ENCODE results near the gene CRYL1. TPM values are rescaled to one million over a fixed set of nuclear protein-coding genes. Genes with fewer than 3 reads are reported as not detected.

The CRYL1 gene
- total RNA-seq, 1 experiment from 2014 or later, result 3.7 TPM

DNA sequence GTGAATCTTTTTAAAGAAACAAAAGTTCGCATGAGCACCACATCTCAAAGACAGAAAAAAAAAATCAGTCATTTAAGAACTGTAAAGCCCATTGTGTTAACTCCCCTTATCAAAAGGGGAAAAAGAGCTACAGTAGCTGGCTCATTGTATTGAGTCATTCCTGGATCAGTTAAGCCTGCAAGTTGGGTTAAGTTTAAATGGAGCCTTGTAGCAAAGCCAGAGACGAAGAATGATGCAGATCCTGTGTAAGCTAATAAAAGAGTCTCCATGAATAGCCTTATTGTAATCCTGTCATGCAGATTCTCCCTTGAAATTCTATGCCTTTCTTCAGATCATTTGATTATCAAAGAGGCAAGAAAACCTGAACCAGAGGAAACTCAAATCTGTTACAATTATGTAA is 83.8 kb downstream of the CRYL1 start:
- no peak overlapping the region for H4K5ac ChIP-seq (ENCODE audit: insufficient read length, low read depth, low read length)
- H3K4me2 ChIP-seq (ENCODE audit: insufficient read depth, insufficient read length, low read length), result no peak overlapping the region
- H2BK5ac ChIP-seq (ENCODE audit: insufficient read length, low read length), result no peak overlapping the region
- peaks cover 0 to 14% (median 0%) of the 10 kb centered on the region in 3 experiments; a peak in 1 of 7 replicates for H3K36me3 Mint-ChIP-seq (ENCODE audit: insufficient read depth in 1 of 3, low read depth in 3 of 3)
- no peaks in the 10 kb centered on the region for H3K79me1 ChIP-seq (ENCODE audit: insufficient read depth, low read depth, low read length, poor library complexity, severe bottlenecking)
- no peak overlapping the region for H2BK12ac ChIP-seq (ENCODE audit: insufficient read length, low read depth, low read length)
- H3T11ph ChIP-seq (ENCODE audit: low read length), result no peak overlapping the region
- H2AK5ac ChIP-seq (ENCODE audit: insufficient read length, low read length), result no peak overlapping the region
- H3K14ac ChIP-seq (ENCODE audit: insufficient read depth, low read length), result no peak overlapping the region
- peak overlapping the region in 1 of 3 experiments; percentile 63; a peak in 2 of 7 replicates for H3K27ac Mint-ChIP-seq
- no peaks in the 10 kb centered on the region for H3K79me2 ChIP-seq (ENCODE audit: insufficient read depth, low read length)
- H3K18ac ChIP-seq (ENCODE audit: insufficient read length, low read depth, low read length), result no peak overlapping the region
- H4K91ac ChIP-seq (ENCODE audit: insufficient read length, low read depth, low read length), result no peak overlapping the region
- H3K9me3 ChIP-seq (ENCODE audit: control insufficient read depth, low read depth, low read length), result no peaks in the 10 kb centered on the region
- H3K23me2 ChIP-seq (ENCODE audit: insufficient read length, low read depth, low read length, poor library complexity, severe bottlenecking), result no peaks in the 10 kb centered on the region
- no CpG with 5 or more reads among the region's 2 CpGs for WGBS (ENCODE audit: extremely low coverage, insufficient read length, low lambda C conversion rate)
- no peak overlapping the region for H3K27ac ChIP-seq (ENCODE audit: insufficient read length, low read depth, low read length)
- no peak overlapping the region for H4K8ac ChIP-seq (replicated peaks; ENCODE audit: insufficient read length, low read depth, low read length)
- peaks cover 23 to 31% of the 10 kb centered on the region in 2 experiments for H3K4me1 Mint-ChIP-seq
- no peak for DNase-seq
- no peak overlapping the region for H2BK15ac ChIP-seq (ENCODE audit: low read depth, low read length)
- H3K23ac ChIP-seq (ENCODE audit: insufficient read length, low read depth, low read length), result no peak overlapping the region
- peaks cover 3% of the 10 kb centered on the region; the same call in 1 of the 2 replicates for H3K4me1 ChIP-seq (ENCODE audit: insufficient read depth, low read length)
- H2AFZ ChIP-seq (ENCODE audit: low read length), result no peak overlapping the region
- TF ChIP-seq, protein P1, sequence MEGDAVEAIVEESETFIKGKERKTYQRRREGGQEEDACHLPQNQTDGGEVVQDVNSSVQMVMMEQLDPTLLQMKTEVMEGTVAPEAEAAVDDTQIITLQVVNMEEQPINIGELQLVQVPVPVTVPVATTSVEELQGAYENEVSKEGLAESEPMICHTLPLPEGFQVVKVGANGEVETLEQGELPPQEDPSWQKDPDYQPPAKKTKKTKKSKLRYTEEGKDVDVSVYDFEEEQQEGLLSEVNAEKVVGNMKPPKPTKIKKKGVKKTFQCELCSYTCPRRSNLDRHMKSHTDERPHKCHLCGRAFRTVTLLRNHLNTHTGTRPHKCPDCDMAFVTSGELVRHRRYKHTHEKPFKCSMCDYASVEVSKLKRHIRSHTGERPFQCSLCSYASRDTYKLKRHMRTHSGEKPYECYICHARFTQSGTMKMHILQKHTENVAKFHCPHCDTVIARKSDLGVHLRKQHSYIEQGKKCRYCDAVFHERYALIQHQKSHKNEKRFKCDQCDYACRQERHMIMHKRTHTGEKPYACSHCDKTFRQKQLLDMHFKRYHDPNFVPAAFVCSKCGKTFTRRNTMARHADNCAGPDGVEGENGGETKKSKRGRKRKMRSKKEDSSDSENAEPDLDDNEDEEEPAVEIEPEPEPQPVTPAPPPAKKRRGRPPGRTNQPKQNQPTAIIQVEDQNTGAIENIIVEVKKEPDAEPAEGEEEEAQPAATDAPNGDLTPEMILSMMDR (conservative IDR thresholded peaks at IDR 0.05), result no peak
- H4K20me1 ChIP-seq (ENCODE audit: control insufficient read depth, insufficient read depth, insufficient read length), result no peaks in the 10 kb centered on the region
- H3K4ac ChIP-seq (ENCODE audit: low read depth, low read length), result no peak overlapping the region
- no peak overlapping the region for H2BK20ac ChIP-seq (ENCODE audit: low read depth, low read length, poor library complexity, severe bottlenecking)
- no peak overlapping the region for H3K4me3 Mint-ChIP-seq
- H3K27me3 ChIP-seq (ENCODE audit: insufficient read depth, low read length), result no peaks in the 10 kb centered on the region
- H2BK120ac ChIP-seq (ENCODE audit: low read depth, low read length, poor library complexity, severe bottlenecking), result no peak overlapping the region
- peaks cover 14 to 15% of the 10 kb centered on the region in 2 experiments; a peak in 3 of 5 replicates for H3K9me3 Mint-ChIP-seq
- no peak overlapping the region for H3K56ac ChIP-seq (ENCODE audit: insufficient read length, low read depth, low read length)
- no peak overlapping the region for H3K9ac ChIP-seq (ENCODE audit: extremely low read depth, insufficient read length, low read length)
- H3K27me3 Mint-ChIP-seq (ENCODE audit: low read depth), result no peaks in the 10 kb centered on the region
